ENCODE results near the gene NAA38. TPM values are rescaled to one million over a fixed set of nuclear protein-coding genes. Genes with fewer than 3 reads are reported as not detected.

Gene NAA38
- polyA plus RNA-seq, 1 donor (not counting 4 experiments of a cell fraction or from before 2014, with no cell fraction given) = 70.9 TPM

DNA sequence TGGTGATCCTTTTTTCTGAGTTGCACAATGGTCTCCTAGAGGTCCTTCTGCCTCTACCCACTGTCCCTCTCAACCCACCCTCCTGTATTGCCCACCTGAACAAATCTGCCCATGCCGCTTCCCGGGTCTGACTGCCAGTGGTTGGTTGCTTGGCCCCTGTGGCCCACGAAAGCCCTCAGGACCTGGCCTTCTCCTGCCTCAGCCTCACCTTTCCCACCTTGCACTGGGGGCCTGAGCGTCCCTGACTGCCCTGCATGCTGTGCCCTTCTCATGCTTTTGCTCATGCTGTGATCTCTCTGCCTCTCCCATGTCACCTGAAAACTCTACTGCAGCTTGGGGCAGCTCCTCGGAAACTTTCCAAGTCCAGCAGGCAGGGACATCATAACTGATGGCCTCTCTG lies 37.1 kb downstream of the NAA38 start:
- H4K20me1 ChIP-seq (ENCODE audit: control insufficient read depth, extremely low read depth, insufficient read depth, low read length) = no peaks in the 10 kb centered on the region
- no peaks in the 10 kb centered on the region for H3K27me3 ChIP-seq (ENCODE audit: control insufficient read depth, extremely low read depth, insufficient read depth, low read length)
- H3K36me3 ChIP-seq (ENCODE audit: control insufficient read depth in 2 of 2, extremely low read depth in 1 of 2, insufficient read depth in 2 of 2, low read length in 2 of 2) = no peaks in the 10 kb centered on the region
- no peak for FAIRE-seq
- H3K79me2 ChIP-seq (ENCODE audit: control insufficient read depth, insufficient read depth, low read length) = no peaks in the 10 kb centered on the region
- TF ChIP-seq, protein P1, sequence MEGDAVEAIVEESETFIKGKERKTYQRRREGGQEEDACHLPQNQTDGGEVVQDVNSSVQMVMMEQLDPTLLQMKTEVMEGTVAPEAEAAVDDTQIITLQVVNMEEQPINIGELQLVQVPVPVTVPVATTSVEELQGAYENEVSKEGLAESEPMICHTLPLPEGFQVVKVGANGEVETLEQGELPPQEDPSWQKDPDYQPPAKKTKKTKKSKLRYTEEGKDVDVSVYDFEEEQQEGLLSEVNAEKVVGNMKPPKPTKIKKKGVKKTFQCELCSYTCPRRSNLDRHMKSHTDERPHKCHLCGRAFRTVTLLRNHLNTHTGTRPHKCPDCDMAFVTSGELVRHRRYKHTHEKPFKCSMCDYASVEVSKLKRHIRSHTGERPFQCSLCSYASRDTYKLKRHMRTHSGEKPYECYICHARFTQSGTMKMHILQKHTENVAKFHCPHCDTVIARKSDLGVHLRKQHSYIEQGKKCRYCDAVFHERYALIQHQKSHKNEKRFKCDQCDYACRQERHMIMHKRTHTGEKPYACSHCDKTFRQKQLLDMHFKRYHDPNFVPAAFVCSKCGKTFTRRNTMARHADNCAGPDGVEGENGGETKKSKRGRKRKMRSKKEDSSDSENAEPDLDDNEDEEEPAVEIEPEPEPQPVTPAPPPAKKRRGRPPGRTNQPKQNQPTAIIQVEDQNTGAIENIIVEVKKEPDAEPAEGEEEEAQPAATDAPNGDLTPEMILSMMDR (optimal IDR thresholded peaks at IDR 0.05 in 1 of 3, IDR thresholded peaks at IDR 0.05 in 1 of 3, conservative IDR thresholded peaks at IDR 0.05 in 1 of 3; ENCODE audit: extremely low read depth in 1 of 3, insufficient read depth in 2 of 3, low read length in 3 of 3) = no peak
- H3K9me3 ChIP-seq (ENCODE audit: control insufficient read depth, low read depth, low read length) = no peaks in the 10 kb centered on the region
- no peak for DNase-seq (ENCODE audit: low read depth, low spot score)
- no peak overlapping the region for H3K27ac ChIP-seq (ENCODE audit: control insufficient read depth, insufficient read depth, low read length)
- dilution Hi-C loops (cut with MboI; ENCODE audit: extremely low pct_ligation_motif_present, low sequenced_read_pairs) = no loop called here
- peaks cover 3% of the 10 kb centered on the region for H3K4me1 ChIP-seq (ENCODE audit: control insufficient read depth, extremely low read depth, insufficient read depth, low read length)
- H3K4me2 ChIP-seq (ENCODE audit: control insufficient read depth, extremely low read depth, insufficient read depth, low read depth, low read length) = no peak overlapping the region
- no peak overlapping the region for H3K9ac ChIP-seq (ENCODE audit: control insufficient read depth, extremely low read depth, insufficient read depth, low read length)
- no peak overlapping the region for H2AFZ ChIP-seq (ENCODE audit: control insufficient read depth, low read length)
- no peaks in the 10 kb centered on the region for H3K9me1 ChIP-seq (ENCODE audit: control insufficient read depth, extremely low read depth, insufficient read depth, low read length)
- no peak overlapping the region for H3K4me3 ChIP-seq (ENCODE audit: control insufficient read depth in 2 of 3, extremely low read depth in 1 of 3, insufficient read depth in 2 of 3, low read depth in 1 of 3, low read length in 3 of 3)

DNA sequence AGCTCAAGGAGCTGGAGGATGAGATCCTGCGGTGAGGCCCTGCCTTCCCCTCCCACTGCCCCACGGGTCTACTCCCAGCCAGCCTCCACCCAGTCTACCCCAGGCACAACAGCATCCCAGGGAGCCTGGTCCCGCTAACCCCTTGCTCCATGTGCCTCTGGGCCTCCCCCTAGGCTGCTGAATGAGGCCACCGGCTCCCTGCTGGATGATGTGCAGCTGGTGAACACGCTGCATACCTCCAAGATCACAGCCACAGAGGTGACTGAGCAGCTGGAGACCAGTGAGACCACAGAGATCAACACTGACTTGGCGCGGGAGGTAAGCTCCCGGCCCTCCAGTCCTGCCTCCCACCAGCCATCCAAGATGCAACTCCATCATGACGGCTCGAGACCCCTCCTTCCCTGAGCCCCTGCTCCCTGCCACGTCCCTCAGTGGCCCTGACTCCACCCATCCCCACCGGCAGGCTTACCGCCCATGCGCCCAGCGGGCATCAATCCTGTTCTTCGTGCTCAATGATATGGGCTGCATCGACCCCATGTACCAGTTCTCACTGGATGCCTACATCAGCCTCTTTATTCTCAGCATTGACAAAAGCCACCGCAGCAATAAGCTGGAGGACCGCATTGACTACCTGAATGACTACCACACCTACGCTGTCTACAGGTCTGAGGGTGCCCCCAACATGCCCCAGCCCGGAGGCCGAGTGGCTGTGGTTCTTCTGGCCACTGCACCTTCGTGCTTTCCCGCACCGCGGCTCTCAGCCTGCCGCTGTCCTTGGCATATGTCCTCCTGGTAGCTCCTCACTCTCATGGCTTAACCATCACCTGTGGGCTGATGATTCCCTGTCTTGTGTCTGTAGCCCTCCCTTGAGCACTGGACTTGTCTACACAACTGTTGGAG lies 38.4 kb downstream of the NAA38 start:
- H2AFZ ChIP-seq (ENCODE audit: control insufficient read depth, low read length) = no peak overlapping the region
- no peaks in the 10 kb centered on the region for H3K79me2 ChIP-seq (ENCODE audit: control insufficient read depth, insufficient read depth, low read length)
- DNase-seq (ENCODE audit: low read depth, low spot score) (no peak), FAIRE-seq (no peak)
- no peaks in the 10 kb centered on the region for H3K9me3 ChIP-seq (ENCODE audit: control insufficient read depth, low read depth, low read length)
- H3K9ac ChIP-seq (ENCODE audit: control insufficient read depth, extremely low read depth, insufficient read depth, low read length) = no peak overlapping the region
- H3K27ac ChIP-seq (ENCODE audit: control insufficient read depth, insufficient read depth, low read length) = no peak overlapping the region
- TF ChIP-seq EZH2 (IDR thresholded peaks at IDR 0.05; ENCODE audit: low read length) = no peak
- TF ChIP-seq, protein P1 (optimal IDR thresholded peaks at IDR 0.05 in 1 of 3, IDR thresholded peaks at IDR 0.05 in 1 of 3, conservative IDR thresholded peaks at IDR 0.05 in 1 of 3; ENCODE audit: extremely low read depth in 1 of 3, insufficient read depth in 2 of 3, low read length in 3 of 3) = no peak
- H3K9me1 ChIP-seq (ENCODE audit: control insufficient read depth, extremely low read depth, insufficient read depth, low read length) = no peaks in the 10 kb centered on the region
- H3K4me2 ChIP-seq (ENCODE audit: control insufficient read depth, extremely low read depth, insufficient read depth, low read depth, low read length) = no peak overlapping the region
- no peaks in the 10 kb centered on the region for H3K36me3 ChIP-seq (ENCODE audit: control insufficient read depth in 2 of 2, extremely low read depth in 1 of 2, insufficient read depth in 2 of 2, low read length in 2 of 2)
- no peaks in the 10 kb centered on the region for H3K4me1 ChIP-seq (ENCODE audit: control insufficient read depth, extremely low read depth, insufficient read depth, low read length)
- no peaks in the 10 kb centered on the region for H3K27me3 ChIP-seq (ENCODE audit: control insufficient read depth, extremely low read depth, insufficient read depth, low read length)
- H3K4me3 ChIP-seq (ENCODE audit: control insufficient read depth in 2 of 3, extremely low read depth in 1 of 3, insufficient read depth in 2 of 3, low read depth in 1 of 3, low read length in 3 of 3) = no peak overlapping the region
- dilution Hi-C loops (cut with MboI; ENCODE audit: extremely low pct_ligation_motif_present, low sequenced_read_pairs) = no loop called here
- H4K20me1 ChIP-seq (ENCODE audit: control insufficient read depth, extremely low read depth, insufficient read depth, low read length) = no peaks in the 10 kb centered on the region
